NOMO-1 treated with dmso at 0.1 percent for 144 hours (cell line): ENCODE results near the gene TMEM221.

Experiments
- DNase-seq: peaks from one replicate; lab custom pipeline; 2025; ENCODE audit not compliant: unreplicated experiment; lab: John Stamatoyannopoulos, UW

Gene TMEM221

DNA sequence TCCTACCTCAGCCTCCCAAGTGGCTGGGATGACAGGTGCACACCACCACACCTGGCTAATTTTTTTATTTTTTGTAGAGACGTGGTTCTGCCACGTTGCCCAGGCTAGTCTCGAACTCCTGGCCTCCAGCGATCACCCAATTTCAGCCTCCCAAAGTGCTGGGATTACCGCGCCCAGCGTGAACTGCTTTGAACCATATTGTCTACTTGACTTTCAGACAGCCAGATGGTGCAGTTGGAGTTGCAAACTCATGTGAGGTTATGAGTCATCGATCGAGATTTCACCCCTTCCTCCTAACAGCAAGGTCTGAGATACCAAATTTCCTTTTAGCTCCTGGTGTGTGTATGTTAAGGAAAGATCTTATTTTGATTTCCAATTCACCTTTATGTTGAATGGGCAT, 24.6 kb upstream of the TMEM221 start:
- DNase-seq, result peak; percentile 76

DNA sequence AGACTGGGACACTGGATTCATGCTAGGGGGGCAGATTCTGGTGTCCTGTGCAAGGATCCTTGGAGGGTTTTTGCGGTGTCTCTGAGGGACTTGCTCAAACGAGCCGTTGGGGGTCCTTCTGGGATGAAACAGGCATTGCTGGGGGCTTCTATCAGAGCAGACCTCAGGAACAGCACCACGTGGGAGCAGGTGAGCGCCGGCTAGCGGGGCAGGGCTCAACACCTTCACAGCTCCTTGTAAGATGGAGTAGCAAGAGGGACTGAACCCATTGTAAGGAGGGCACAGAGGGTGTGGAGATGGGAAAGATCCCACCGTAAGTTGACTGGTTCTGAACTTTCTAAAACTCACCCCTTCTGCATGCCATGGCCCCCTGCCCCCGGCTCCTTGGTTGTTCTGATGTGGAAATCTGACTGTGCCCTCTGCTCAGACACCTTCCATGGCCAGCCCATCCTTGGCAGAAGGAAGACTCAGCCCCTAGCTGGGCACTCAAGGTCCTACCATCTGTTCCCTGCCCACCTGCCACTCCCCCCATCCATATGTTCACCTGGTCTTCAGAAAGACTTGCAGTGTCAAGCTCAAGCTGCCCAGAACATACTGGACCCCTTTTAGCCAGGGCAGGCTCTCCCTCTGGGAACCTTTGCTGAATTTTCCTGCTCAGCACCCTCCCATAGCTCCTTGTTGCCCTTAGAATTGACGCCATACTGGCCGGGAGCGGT, 23.1 kb upstream of the TMEM221 start:
- DNase-seq, result no peak

DNA sequence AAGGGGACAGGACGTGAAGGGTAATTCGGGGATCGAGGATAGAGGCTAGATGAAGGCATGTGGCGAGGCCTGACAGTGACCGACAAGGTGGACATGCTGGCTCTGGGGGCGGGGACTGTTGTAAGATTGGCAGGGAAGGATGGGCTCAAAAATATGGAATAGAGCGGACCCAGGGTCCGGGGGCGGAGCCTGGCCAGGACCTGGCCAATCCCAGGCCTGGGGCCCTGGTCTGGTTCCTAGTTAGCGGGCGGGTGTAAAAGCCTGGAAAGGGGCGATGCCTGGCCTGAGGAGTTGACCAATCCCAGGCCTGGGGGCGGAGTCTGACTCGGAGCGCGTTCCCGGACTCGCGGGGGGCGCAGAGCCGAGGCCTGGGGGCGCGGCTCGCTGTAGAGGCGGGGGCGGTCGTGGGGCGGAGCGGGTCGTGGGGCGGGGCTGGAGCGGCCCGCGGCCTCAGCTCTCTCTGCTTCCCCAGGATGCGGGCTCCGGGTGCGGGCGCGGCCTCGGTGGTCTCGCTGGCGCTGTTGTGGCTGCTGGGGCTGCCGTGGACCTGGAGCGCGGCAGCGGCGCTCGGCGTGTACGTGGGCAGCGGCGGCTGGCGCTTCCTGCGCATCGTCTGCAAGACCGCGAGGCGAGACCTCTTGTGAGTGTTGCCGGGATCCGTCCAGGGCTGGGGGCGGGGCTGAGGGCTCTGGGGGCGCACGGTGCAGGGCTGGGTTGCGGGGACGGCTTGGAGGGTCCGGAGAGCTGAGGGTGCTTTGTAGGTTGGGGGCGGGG, 21.8 kb upstream of the TMEM221 start, which contains the start of gene SLC27A1:
TSS of gene SLC27A1 (plus strand) at position 457 of the 774 bp plus-strand sequence. CDS start at position 474, 17 bp downstream.
- DNase-seq, result peak; percentile 97

GRCh38 chr19:17469481-17470067, 21.1 kb upstream of the TMEM221 start:
- peak; percentile 94 for DNase-seq

DNA sequence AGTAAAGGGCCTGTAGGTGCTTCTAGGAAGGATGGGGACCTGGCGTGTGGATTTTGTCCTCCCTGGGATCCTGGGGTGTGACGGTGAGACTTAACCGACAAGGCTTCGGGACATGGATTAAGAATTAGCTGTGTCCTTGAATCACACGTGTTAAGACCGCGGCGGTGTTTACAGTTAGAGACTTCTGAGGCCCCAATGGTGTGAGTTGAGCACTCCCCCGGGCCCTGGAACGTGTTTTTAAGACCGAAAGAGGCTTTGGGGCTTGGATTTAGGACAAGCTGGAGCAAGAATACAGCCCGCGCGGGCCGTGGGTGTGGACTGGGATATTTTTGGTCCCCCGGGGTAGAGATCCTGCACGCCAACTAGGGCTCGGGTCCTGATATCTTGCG, 20.6 kb upstream of the TMEM221 start:
- DNase-seq, result no peak

GRCh38 chr19:17468302-17469091, 20.0 kb upstream of the TMEM221 start:
- DNase-seq, result no peak

GRCh38 chr19:17467471-17468301, 19.2 kb upstream of the TMEM221 start:
- DNase-seq, result no peak

DNA sequence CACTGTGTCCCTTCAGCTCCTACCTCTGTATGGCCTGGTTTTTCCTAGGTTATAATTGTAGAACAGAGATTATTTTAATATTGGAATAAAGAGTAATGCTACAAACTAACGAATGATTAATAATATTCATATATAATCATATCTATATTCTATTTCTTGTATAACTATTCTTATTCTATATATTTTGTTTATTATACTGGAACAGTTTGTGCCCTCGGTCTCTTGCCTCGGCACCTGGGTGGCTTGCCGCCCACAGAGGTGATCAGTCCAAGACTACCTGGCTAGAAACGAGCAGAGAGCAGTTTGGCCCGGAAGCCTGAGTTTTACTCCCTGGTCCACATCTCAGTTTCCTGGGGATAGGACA, 18.0 kb upstream of the TMEM221 start:
- no peak for DNase-seq

GRCh38 chr19:17460372-17461230, 12.1 kb upstream of the TMEM221 start, which contains the start of gene NXNL1:
Gene NXNL1 (minus strand): TSS chr19:17460926. CDS start chr19:17460869, 57 bp downstream.
- DNase-seq, result no peak

- no peak for DNase-seq
These were observed 10.5 kb upstream of the TMEM221 start for GRCh38 chr19:17458970-17459369.

- no peak for DNase-seq
These were observed 9.1 kb upstream of the TMEM221 start for GRCh38 chr19:17457616-17458015.

- DNase-seq, result no peak
These were observed 7.7 kb upstream of the TMEM221 start for GRCh38 chr19:17456127-17456526.

DNA sequence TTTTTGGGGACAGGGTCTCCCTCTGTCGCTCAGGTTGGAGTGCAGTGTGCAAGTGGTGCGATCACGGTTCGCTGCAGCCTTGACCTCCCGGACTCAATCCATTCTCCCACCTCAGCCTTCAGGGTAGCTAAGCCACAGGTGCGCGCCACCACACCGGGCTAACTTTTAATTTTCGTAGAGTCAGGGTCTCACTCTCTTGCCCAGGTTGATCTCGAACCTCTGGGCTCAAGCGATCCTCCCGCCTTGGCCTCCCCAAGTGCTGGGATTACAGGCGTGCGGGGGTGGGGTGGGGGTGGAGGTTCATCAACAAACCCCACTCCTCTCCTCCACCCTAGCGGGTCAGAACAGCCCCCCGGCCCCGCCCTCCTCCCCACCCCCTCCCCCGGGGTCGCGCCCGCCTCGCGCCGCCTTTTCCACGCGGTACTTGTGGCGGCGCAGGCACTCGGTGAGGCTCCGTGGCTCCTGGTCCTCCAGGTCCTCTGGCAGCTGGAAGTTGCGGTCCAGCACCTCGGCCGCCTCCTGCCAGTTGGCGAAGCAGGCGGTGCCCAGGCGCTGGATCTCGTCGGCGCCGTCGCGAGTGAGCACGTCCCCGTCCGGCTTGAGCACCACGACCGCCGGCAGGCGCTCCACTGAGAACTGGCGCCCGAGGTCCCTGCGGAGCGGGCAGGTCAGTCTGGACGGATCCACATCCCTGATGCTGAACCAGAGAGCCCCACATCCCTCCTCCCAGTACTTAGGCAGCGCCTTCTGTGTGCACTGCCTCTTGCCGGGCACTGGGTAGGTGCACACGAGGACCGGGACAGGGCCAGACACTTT, 7.0 kb upstream of the TMEM221 start:
- no peak for DNase-seq

- DNase-seq, result no peak
These were observed 6.2 kb upstream of the TMEM221 start for GRCh38 chr19:17454576-17455071.

GRCh38 chr19:17451820-17452219, 3.4 kb upstream of the TMEM221 start:
- DNase-seq, result no peak

DNA sequence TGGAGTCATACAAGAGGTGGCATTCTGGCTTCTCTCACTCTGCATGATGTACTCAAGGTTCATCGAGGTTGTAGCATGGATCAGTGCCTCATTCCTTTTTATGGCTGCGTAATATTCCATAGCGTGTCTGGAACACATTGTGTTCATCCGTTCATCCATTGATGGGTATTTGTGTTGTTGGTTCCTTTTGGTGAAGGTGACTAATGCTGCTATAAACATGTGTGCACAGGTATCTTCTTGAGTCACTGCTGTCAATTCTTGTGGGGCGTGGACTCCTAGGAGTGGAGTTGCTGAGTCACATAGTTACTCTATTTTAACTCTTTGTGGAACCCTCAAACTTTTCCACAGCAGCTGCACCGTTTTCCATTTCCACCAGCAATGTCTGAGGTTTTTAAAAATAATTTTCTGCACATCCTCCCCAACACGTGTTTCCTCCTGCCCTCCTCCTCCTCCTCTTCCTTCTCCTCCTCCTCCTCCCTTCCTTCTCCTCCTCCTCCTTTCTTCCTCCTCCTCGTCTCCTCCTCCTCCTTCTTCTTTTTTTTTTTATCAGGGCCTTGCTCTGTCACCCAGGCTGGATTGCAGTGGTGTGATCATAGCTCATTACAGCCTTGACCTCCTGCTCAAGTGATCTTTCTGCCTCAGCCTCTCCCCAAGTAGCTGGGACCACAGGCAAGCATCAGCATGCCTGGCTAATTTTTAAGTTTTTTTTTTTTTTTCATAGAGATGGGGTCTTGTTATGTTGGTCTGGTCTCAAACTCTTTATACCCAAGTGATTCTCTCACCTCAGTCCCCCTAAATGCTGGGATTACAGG, 2.0 kb upstream of the TMEM221 start:
- no peak for DNase-seq

GRCh38 chr19:17447704-17448130, 751 bp downstream of the TMEM221 start:
- DNase-seq, result no peak
